Measurements from ENCODE around the gene BNIP2.

Gene BNIP2

GRCh38 chr15:59622289-59622688, 66.8 kb downstream of the BNIP2 start:
- no peak for DNase-seq (ENCODE audit: low read depth)

- DNase-seq (ENCODE audit: low read depth) = no peak
These were observed 70.7 kb downstream of the BNIP2 start for GRCh38 chr15:59618406-59618805.

- no peak for DNase-seq (ENCODE audit: low read depth)
These were observed 72.7 kb downstream of the BNIP2 start for GRCh38 chr15:59616379-59616778.

GRCh38 chr15:59615661-59616060, 73.5 kb downstream of the BNIP2 start:
- DNase-seq (ENCODE audit: low read depth) = no peak

- DNase-seq (ENCODE audit: low read depth) = no peak
These were observed 75.0 kb downstream of the BNIP2 start for GRCh38 chr15:59614153-59614552.

GRCh38 chr15:59611276-59612260, 77.6 kb downstream of the BNIP2 start, which contains the start of gene GCNT3:
GCNT3 (plus strand) TSS chr15:59611783; CDS start chr15:59618239, 6,456 bp downstream.
- no peak for DNase-seq (ENCODE audit: low read depth)

GRCh38 chr15:59609730-59610712, 79.1 kb downstream of the BNIP2 start:
- DNase-seq (ENCODE audit: low read depth) = no peak

Measured in T-helper 22 cell (primary cell).